Smooth muscle cell (in vitro differentiated cells): ENCODE measurements around the gene EML3. TPM values are rescaled to one million over a fixed set of nuclear protein-coding genes. Genes with fewer than 3 reads are reported as not detected.

Source experiments
- DNase-seq: peaks from one replicate; lab custom pipeline; 2025; ENCODE audit not compliant: unreplicated experiment; lab: John Stamatoyannopoulos, UW
- H2AFZ ChIP-seq: fragments of 200-600 bp; sonication (generic); 2 replicates; pipeline ENCODE4 v1.6.0; 2016; ENCODE audit warnings: antibody characterized with exemption, low read depth, mild to moderate bottlenecking
- H3F3A ChIP-seq: fragments of 200-600 bp; sonication (generic); 2 replicates; pipeline ENCODE4 v1.6.0; 2017; ENCODE audit warnings: antibody characterized with exemption, low read depth
- H3K27ac ChIP-seq: fragments of 200-600 bp; sonication (generic); 2 replicates; pipeline ENCODE4 v1.5.1; 2016; ENCODE audit warnings: low read depth, mild to moderate bottlenecking
- H3K27me3 ChIP-seq: fragments of 200-600 bp; sonication (generic); 2 replicates; pipeline ENCODE4 v1.6.1; 2016; ENCODE audit warnings: low read depth, mild to moderate bottlenecking
- H3K36me3 ChIP-seq: fragments of 200-600 bp; sonication (generic); 2 replicates; pipeline ENCODE4 v1.5.1; 2016; ENCODE audit warnings: low read depth
- H3K4me1 ChIP-seq: fragments of 200-600 bp; sonication (generic); 2 replicates; pipeline ENCODE4 v1.5.1; 2016; ENCODE audit warnings: low read depth
- H3K4me2 ChIP-seq: fragments of 200-600 bp; sonication (generic); 2 replicates; pipeline ENCODE4 v1.6.0; 2016; ENCODE audit warnings: mild to moderate bottlenecking
- H3K4me3 ChIP-seq: fragments of 200-600 bp; sonication (generic); 2 replicates; pipeline ENCODE4 v1.5.1; 2016; ENCODE audit warnings: mild to moderate bottlenecking
- H3K79me2 ChIP-seq: fragments of 200-600 bp; sonication (generic); 2 replicates; pipeline ENCODE4 v1.6.0; 2016; ENCODE audit warnings: low read depth, mild to moderate bottlenecking
- H3K9ac ChIP-seq: fragments of 200-600 bp; sonication (generic); 2 replicates; pipeline ENCODE4 v1.6.0; 2016; ENCODE audit warnings: low read depth
- H3K9me3 ChIP-seq: fragments of 200-600 bp; sonication (generic); replicated peaks from 2 replicates; pipeline ENCODE4 v1.5.1; 2016; ENCODE audit warnings: low read depth
- H4K20me1 ChIP-seq: fragments of 200-600 bp; sonication (generic); 2 replicates; pipeline ENCODE4 v1.6.0; 2016; ENCODE audit warnings: low read depth
- CTCF ChIP-seq: fragments of 200-600 bp; sonication (generic); IDR thresholded peaks from 2 replicates; pipeline ENCODE4 v1.5.1; 2017; ENCODE audit warnings: borderline replicate concordance, mild to moderate bottlenecking, antibody characterized with exemption; ENCODE audit not compliant: insufficient read depth, poor library complexity, severe bottlenecking
- WGBS: methylation state at CpG from one replicate; pipeline ENCODE4 v1.1.7; 2016; ENCODE audit warnings: low lambda C conversion rate; 5-methylcytosine and 5-hydroxymethylcytosine counted together
- microRNA-seq: library from miRNA; unstranded; fragments of <30 nt; microRNA quantifications from one replicate; pipeline ENCODE4, GENCODE V29; 2016; ENCODE audit warnings: borderline number of aligned reads
- polyA plus RNA-seq: library from polyadenylated mRNA; unstranded; fragments of >200 nt; fragmentation: Nextera tagmentation; extraction: Ambion mirVana; gene quantifications from 2 replicates; pipeline ENCODE4 v1.2.1, GENCODE V29; 2016
- small RNA-seq: library from RNA; depleted of rRNA; stranded (forward); fragments of <200 nt; gene quantifications from one replicate; pipeline ENCODE3, GENCODE V24; 2014
- total RNA-seq: library from RNA; depleted of rRNA; stranded (reverse); fragments of >200 nt; gene quantifications from 2 replicates; pipeline ENCODE4 v1.2.3, GENCODE V29; 2014

The EML3 gene
- total and polyA plus RNA-seq, 2 experiments from 2014 or later, result 35.0 to 36.8 TPM

- 34% methylated on average over 8 of the region's 8 CpGs for WGBS
- peaks cover 14% of the 10 kb centered on the region for H4K20me1 ChIP-seq
- H3K9ac ChIP-seq, result peak overlapping the region; percentile 86
- TF ChIP-seq CTCF, result no peak
- peak overlapping the region; percentile 98 for H3K27ac ChIP-seq
- H3K36me3 ChIP-seq, result no peaks in the 10 kb centered on the region
- no peaks in the 10 kb centered on the region for H3K9me3 ChIP-seq
- DNase-seq, result no peak
- peaks cover 48% of the 10 kb centered on the region for H3K4me1 ChIP-seq
- no peaks in the 10 kb centered on the region for H3K79me2 ChIP-seq
- peak overlapping the region; percentile 81 for H3K4me2 ChIP-seq
- no peak overlapping the region for H2AFZ ChIP-seq
- H3K4me3 ChIP-seq, result peak overlapping the region; percentile 28
- H3F3A ChIP-seq, result peaks cover 37% of the 10 kb centered on the region
- no peaks in the 10 kb centered on the region for H3K27me3 ChIP-seq
Measured at GRCh38 chr11:62553839-62554361, 58.7 kb downstream of the EML3 start.

GRCh38 chr11:62553080-62553838, 59.3 kb downstream of the EML3 start:
- H3K79me2 ChIP-seq, result no peaks in the 10 kb centered on the region
- WGBS, result 4% methylated on average over 13 of the region's 15 CpGs

GRCh38 chr11:62552485-62553079, 60.0 kb downstream of the EML3 start:
- H3K4me3 ChIP-seq, result peak overlapping the region; percentile 28
- H3K4me2 ChIP-seq, result peak overlapping the region; percentile 81
- no peak for TF ChIP-seq CTCF
- H3K36me3 ChIP-seq, result no peaks in the 10 kb centered on the region
- no peaks in the 10 kb centered on the region for H3K79me2 ChIP-seq
- H3K9ac ChIP-seq, result peak overlapping the region; percentile 86
- H4K20me1 ChIP-seq, result peaks cover 12% of the 10 kb centered on the region
- H2AFZ ChIP-seq, result no peak overlapping the region
- H3K27me3 ChIP-seq, result no peaks in the 10 kb centered on the region
- no peaks in the 10 kb centered on the region for H3K9me3 ChIP-seq
- no peak for DNase-seq
- peaks cover 27% of the 10 kb centered on the region for H3F3A ChIP-seq
- peaks cover 53% of the 10 kb centered on the region for H3K4me1 ChIP-seq
- 18% methylated on average over 4 of the region's 4 CpGs for WGBS
- H3K27ac ChIP-seq, result peak overlapping the region; percentile 98

More at GRCh38 chr11:62553080-62553838, 59.3 kb downstream of the EML3 start:
- peak overlapping the region; percentile 86 for H3K9ac ChIP-seq
- peaks cover 13% of the 10 kb centered on the region for H4K20me1 ChIP-seq
- H3K9me3 ChIP-seq, result no peaks in the 10 kb centered on the region
- H3K27ac ChIP-seq, result peak overlapping the region; percentile 98
- peak overlapping the region; percentile 28 for H3K4me3 ChIP-seq
- H2AFZ ChIP-seq, result no peak overlapping the region
- H3K4me1 ChIP-seq, result peaks cover 48% of the 10 kb centered on the region
- no peaks in the 10 kb centered on the region for H3K27me3 ChIP-seq
- H3K36me3 ChIP-seq, result no peaks in the 10 kb centered on the region
- H3K4me2 ChIP-seq, result peak overlapping the region; percentile 81
- H3F3A ChIP-seq, result peaks cover 32% of the 10 kb centered on the region
- peak; percentile 64 for DNase-seq
- no peak for TF ChIP-seq CTCF

Small RNAs within 50 kb of the gene (microRNA-seq; reads per million reads assigned to microRNA genes)
- 4.7 reads per million for gene MIR6747

Small RNAs within 50 kb of the gene (small RNA-seq; reads per million reads assigned to genes)
- 0.08 reads per million for gene AP001458.1
- not detected for gene EEF1G
- gene MIR6747, result 0.16 reads per million

Other genes starting within 250 kb of the EML3 start
- not detected in 2 replicates for gene SCGB1A1, start 193.7 kb downstream of the EML3 start, total RNA-seq
- gene SCGB1A1, start 193.7 kb downstream of the EML3 start, polyA plus RNA-seq, result not detected in 2 replicates
- gene AHNAK, start 66.0 kb downstream of the EML3 start, total RNA-seq, result 229 and 240 TPM in 2 replicates
- 27.2 and 58.8 TPM in 2 replicates for gene AHNAK, start 66.0 kb downstream of the EML3 start, polyA plus RNA-seq
- 773 and 864 TPM in 2 replicates for gene EEF1G, start 38.9 kb downstream of the EML3 start, total RNA-seq
- 433 and 463 TPM in 2 replicates for gene EEF1G, start 38.9 kb downstream of the EML3 start, polyA plus RNA-seq
- 3.0 and 5.5 TPM in 2 replicates for gene TUT1, start 21.3 kb downstream of the EML3 start, total RNA-seq
- 15.9 and 18.6 TPM in 2 replicates for gene TUT1, start 21.3 kb downstream of the EML3 start, polyA plus RNA-seq
- 57.0 and 65.9 TPM in 2 replicates for gene MTA2, start 10.9 kb downstream of the EML3 start, total RNA-seq
- gene MTA2, start 10.9 kb downstream of the EML3 start, polyA plus RNA-seq, result 20.5 and 22.7 TPM in 2 replicates
- 0.63 and 4.0 TPM in 2 replicates for gene ROM1, start 482 bp upstream of the EML3 start, total RNA-seq
- gene ROM1, start 482 bp upstream of the EML3 start, polyA plus RNA-seq, result 0.91 and 1.4 TPM in 2 replicates
- 19.3 and 20.0 TPM in 2 replicates for gene B3GAT3, start 9.2 kb upstream of the EML3 start, total RNA-seq
- gene B3GAT3, start 9.2 kb upstream of the EML3 start, polyA plus RNA-seq, result 66.9 and 73.8 TPM in 2 replicates
- 176 and 186 TPM in 2 replicates for gene GANAB, start 33.8 kb upstream of the EML3 start, total RNA-seq
- 194 and 225 TPM in 2 replicates for gene GANAB, start 33.8 kb upstream of the EML3 start, polyA plus RNA-seq
- 7.3 and 8.2 TPM in 2 replicates for gene INTS5, start 40.5 kb upstream of the EML3 start, total RNA-seq
- gene INTS5, start 40.5 kb upstream of the EML3 start, polyA plus RNA-seq, result 11.9 and 13.2 TPM in 2 replicates
- 54.4 and 68.4 TPM in 2 replicates for gene C11orf98, start 52.4 kb upstream of the EML3 start, total RNA-seq
- 101 and 114 TPM in 2 replicates for gene C11orf98, start 52.4 kb upstream of the EML3 start, polyA plus RNA-seq
- 1.3 and 4.9 TPM in 2 replicates for gene CSKMT, start 52.5 kb upstream of the EML3 start, total RNA-seq
- gene CSKMT, start 52.5 kb upstream of the EML3 start, polyA plus RNA-seq, result 1.4 and 9.8 TPM in 2 replicates
- gene UQCC3, start 58.9 kb upstream of the EML3 start, total RNA-seq, result 5.5 and 7.7 TPM in 2 replicates
- 14.4 and 16.7 TPM in 2 replicates for gene UQCC3, start 58.9 kb upstream of the EML3 start, polyA plus RNA-seq
- 1.5 and 5.6 TPM in 2 replicates for gene LBHD1, start 59.5 kb upstream of the EML3 start, total RNA-seq
- gene LBHD1, start 59.5 kb upstream of the EML3 start, polyA plus RNA-seq, result 3.9 and 7.7 TPM in 2 replicates
- 52.2 and 58.1 TPM in 2 replicates for gene UBXN1, start 66.3 kb upstream of the EML3 start, total RNA-seq
- 73.5 and 78.4 TPM in 2 replicates for gene UBXN1, start 66.3 kb upstream of the EML3 start, polyA plus RNA-seq
- 0.76 and 1.3 TPM in 2 replicates for gene LRRN4CL, start 76.8 kb upstream of the EML3 start, total RNA-seq
- not detected in 2 replicates for gene LRRN4CL, start 76.8 kb upstream of the EML3 start, polyA plus RNA-seq
- 76.4 and 79.7 TPM in 2 replicates for gene BSCL2, start 94.6 kb upstream of the EML3 start, total RNA-seq
- gene BSCL2, start 94.6 kb upstream of the EML3 start, polyA plus RNA-seq, result 115 and 123 TPM in 2 replicates
- 0.18 TPM in 1 of 2 replicates, not detected in the other for gene GNG3, start 94.9 kb upstream of the EML3 start, total RNA-seq
- 0.18 and 1.2 TPM in 2 replicates for gene GNG3, start 94.9 kb upstream of the EML3 start, polyA plus RNA-seq
- gene HNRNPUL2, start 114.7 kb upstream of the EML3 start, total RNA-seq, result 14.3 and 19.4 TPM in 2 replicates
- 3.6 and 4.5 TPM in 2 replicates for gene HNRNPUL2, start 114.7 kb upstream of the EML3 start, polyA plus RNA-seq
- gene TTC9C, start 115.7 kb upstream of the EML3 start, total RNA-seq, result 20.1 and 53.0 TPM in 2 replicates
- gene TTC9C, start 115.7 kb upstream of the EML3 start, polyA plus RNA-seq, result 46.9 and 49.3 TPM in 2 replicates
- 3.3 TPM in 2 replicates for gene ZBTB3, start 141.4 kb upstream of the EML3 start, total RNA-seq
- 2.9 and 3.6 TPM in 2 replicates for gene ZBTB3, start 141.4 kb upstream of the EML3 start, polyA plus RNA-seq
- gene POLR2G, start 148.8 kb upstream of the EML3 start, total RNA-seq, result 147 and 197 TPM in 2 replicates
- gene POLR2G, start 148.8 kb upstream of the EML3 start, polyA plus RNA-seq, result 192 and 220 TPM in 2 replicates
- 10.5 and 11.9 TPM in 2 replicates for gene TAF6L, start 158.6 kb upstream of the EML3 start, total RNA-seq
- 18.6 and 27.2 TPM in 2 replicates for gene TAF6L, start 158.6 kb upstream of the EML3 start, polyA plus RNA-seq
- 96.0 and 103 TPM in 2 replicates for gene TMEM179B, start 174.6 kb upstream of the EML3 start, total RNA-seq
- gene TMEM179B, start 174.6 kb upstream of the EML3 start, polyA plus RNA-seq, result 113 and 125 TPM in 2 replicates
- 43.2 and 47.8 TPM in 2 replicates for gene TMEM223, start 179.2 kb upstream of the EML3 start, total RNA-seq
- 40.8 and 46.8 TPM in 2 replicates for gene TMEM223, start 179.2 kb upstream of the EML3 start, polyA plus RNA-seq
- 33.4 and 35.4 TPM in 2 replicates for gene NXF1, start 192.7 kb upstream of the EML3 start, total RNA-seq
- gene NXF1, start 192.7 kb upstream of the EML3 start, polyA plus RNA-seq, result 46.5 and 78.8 TPM in 2 replicates
- gene STX5, start 219.3 kb upstream of the EML3 start, total RNA-seq, result 44.6 and 52.6 TPM in 2 replicates
- 67.9 and 69.0 TPM in 2 replicates for gene STX5, start 219.3 kb upstream of the EML3 start, polyA plus RNA-seq
- not detected in 2 replicates for gene TEX54, start 220.1 kb upstream of the EML3 start, total RNA-seq
- 1.4 and 3.1 TPM in 2 replicates for gene TEX54, start 220.1 kb upstream of the EML3 start, polyA plus RNA-seq
- gene WDR74, start 226.8 kb upstream of the EML3 start, total RNA-seq, result 19.3 and 36.6 TPM in 2 replicates
- 41.3 and 46.1 TPM in 2 replicates for gene WDR74, start 226.8 kb upstream of the EML3 start, polyA plus RNA-seq